IPS-18a (cell line): ENCODE data around the gene SYT13.

Source experiments
- H3K27ac ChIP-seq: one replicate; pipeline ENCODE4 v1.5.1; 2013; ENCODE audit warnings: low read length
- H3K27me3 ChIP-seq: one replicate; pipeline ENCODE4 v1.6.1; 2013; ENCODE audit warnings: mild to moderate bottlenecking, low read length; ENCODE audit not compliant: control insufficient read depth, insufficient read depth
- H3K36me3 ChIP-seq: one replicate; pipeline ENCODE4 v1.6.1; 2013; ENCODE audit warnings: low read depth, low read length; ENCODE audit not compliant: control insufficient read depth
- H3K4me1 ChIP-seq: one replicate; pipeline ENCODE4 v1.6.1; 2013; ENCODE audit warnings: low read depth, low read length; ENCODE audit not compliant: control insufficient read depth
- H3K4me3 ChIP-seq: one replicate; pipeline ENCODE4 v1.5.1; 2013; ENCODE audit warnings: low read length
- H3K9ac ChIP-seq: one replicate; pipeline ENCODE4 v1.6.1; 2013; ENCODE audit warnings: mild to moderate bottlenecking, low read length, moderate library complexity
- H3K9me3 ChIP-seq: one replicate; pipeline ENCODE4 v1.6.1; 2013; ENCODE audit warnings: low read depth, low read length; ENCODE audit not compliant: control insufficient read depth

The SYT13 gene

DNA sequence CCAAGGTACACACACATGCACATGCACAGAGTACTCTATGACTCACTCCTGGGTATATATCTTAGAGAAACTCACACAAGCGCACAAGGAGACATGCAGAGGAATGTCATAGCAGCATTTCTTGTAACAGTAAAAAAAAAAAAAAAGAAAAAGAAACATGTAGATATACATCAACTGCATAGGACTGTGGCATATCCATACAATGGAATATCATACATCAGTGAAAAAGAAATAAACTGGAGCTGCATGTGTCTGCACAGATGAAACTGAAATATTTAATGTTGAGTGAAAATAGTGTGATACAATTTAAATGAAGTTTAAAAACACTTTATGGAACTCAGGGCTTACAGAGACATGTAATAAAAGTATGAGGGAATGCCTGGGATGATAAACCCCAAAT is 46.4 kb downstream of the SYT13 start:
- no peak overlapping the region for H3K4me3 ChIP-seq
- H3K4me1 ChIP-seq = no peaks in the 10 kb centered on the region
- no peak overlapping the region for H3K27ac ChIP-seq
- no peaks in the 10 kb centered on the region for H3K9me3 ChIP-seq
- H3K36me3 ChIP-seq = no peaks in the 10 kb centered on the region
- no peaks in the 10 kb centered on the region for H3K27me3 ChIP-seq
- no peak overlapping the region for H3K9ac ChIP-seq

DNA sequence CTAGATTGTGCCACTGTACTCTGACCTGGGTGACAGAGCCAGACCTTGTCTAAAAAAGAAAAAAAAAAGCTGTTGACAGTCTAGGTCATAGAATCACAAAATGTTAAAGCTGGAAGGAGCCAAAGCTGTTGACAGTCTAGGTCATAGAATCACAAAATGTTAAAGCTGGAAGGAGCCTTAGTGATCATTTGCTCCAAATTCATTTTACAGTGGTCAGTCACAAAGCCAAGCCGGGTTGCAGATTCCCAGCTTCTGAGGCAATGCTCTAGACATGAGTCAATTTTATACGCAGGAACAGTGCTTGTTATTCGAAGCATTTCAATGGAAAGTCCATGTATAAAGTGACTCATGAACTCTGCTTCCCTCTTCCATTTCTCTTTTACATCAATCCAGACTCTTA is 47.4 kb downstream of the SYT13 start:
- H3K27me3 ChIP-seq = no peaks in the 10 kb centered on the region
- no peaks in the 10 kb centered on the region for H3K4me1 ChIP-seq
- no peak overlapping the region for H3K27ac ChIP-seq
- H3K36me3 ChIP-seq = no peaks in the 10 kb centered on the region
- no peaks in the 10 kb centered on the region for H3K9me3 ChIP-seq
- no peak overlapping the region for H3K4me3 ChIP-seq
- no peak overlapping the region for H3K9ac ChIP-seq

- Histone ChIP-seq H3K4me3 (no peak overlapping the region), H3K27me3 (no peaks in the 10 kb centered on the region), H3K9me3 (no peaks in the 10 kb centered on the region), H3K4me1 (no peaks in the 10 kb centered on the region), H3K27ac (no peak overlapping the region), H3K9ac (no peak overlapping the region), H3K36me3 (no peaks in the 10 kb centered on the region)
Measured at GRCh38 chr11:45237711-45238315, 48.3 kb downstream of the SYT13 start.

DNA sequence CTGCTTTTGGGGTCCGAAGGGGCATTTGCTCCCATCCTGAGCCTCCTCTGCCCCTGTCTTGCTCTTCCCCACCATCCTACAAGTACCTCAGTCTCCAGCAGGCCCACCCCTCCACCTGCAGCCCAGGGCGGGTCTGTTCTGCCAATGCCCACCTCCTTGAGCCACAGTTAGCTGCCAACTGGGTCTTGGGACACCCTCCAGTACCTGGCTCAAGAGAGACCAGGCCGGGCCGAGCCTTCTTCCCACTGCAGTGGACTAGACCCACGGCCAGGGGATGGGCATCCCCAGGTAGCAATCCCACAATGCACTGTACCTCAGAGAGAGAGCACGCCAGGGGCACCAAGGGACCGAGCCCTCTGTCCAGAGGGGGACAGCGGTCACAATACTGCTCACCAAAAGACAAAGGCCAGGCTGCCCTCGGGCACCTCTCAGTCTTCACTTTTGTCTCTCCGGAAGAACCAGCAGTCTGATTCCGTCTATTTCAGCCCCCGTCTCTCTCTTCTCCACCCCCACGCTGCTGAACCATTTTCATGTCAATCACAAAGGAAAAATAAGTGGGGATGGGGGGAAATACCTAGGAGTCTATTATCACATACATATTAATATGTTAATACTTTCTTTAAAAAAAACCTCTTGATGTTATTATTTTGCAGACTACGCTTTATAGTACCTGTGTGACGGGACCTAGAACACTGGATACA is 51.7 kb downstream of the SYT13 start:
- Histone ChIP-seq H3K27me3 (no peaks in the 10 kb centered on the region), H3K9ac (no peak overlapping the region), H3K9me3 (no peaks in the 10 kb centered on the region), H3K27ac (no peak overlapping the region), H3K36me3 (no peaks in the 10 kb centered on the region), H3K4me3 (no peak overlapping the region), H3K4me1 (no peaks in the 10 kb centered on the region)

- Histone ChIP-seq H3K9me3 (no peaks in the 10 kb centered on the region), H3K4me3 (no peak overlapping the region), H3K27me3 (no peaks in the 10 kb centered on the region), H3K9ac (no peak overlapping the region), H3K4me1 (no peaks in the 10 kb centered on the region), H3K36me3 (no peaks in the 10 kb centered on the region), H3K27ac (no peak overlapping the region)
Measured at GRCh38 chr11:45233804-45234170, 52.4 kb downstream of the SYT13 start.

DNA sequence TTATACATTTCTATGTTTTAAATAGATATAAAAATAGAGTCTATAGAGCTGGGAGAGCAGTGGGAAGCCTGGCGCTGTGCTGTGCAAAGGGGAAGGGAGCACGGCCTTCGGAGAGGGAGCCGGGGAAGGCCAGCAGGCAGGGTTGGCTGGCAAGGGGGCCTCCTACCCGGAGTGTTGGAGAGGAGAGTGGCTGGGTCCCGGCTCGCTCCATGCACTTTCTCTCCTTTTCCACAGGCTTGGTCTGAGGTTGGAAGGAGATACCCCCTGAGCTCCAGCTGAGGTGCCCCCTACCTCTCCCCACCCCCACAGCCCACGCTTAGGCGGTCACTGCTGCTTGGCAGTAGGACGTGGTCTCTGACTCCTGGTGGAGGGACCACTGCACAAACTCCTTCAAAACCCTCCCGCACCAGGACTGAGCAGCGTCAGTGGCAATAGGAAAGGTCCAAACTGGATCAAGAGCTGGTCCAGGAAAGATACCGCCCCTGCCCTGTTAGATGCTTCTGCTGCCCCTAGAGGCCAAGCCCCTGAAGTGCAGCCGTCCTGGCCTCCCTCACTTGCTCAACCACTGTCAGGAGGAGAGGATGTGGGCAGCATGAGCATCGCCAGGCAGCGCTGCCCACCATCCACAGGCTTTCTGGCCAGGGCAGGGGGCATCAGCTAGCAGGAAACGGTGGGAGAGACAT is 52.9 kb downstream of the SYT13 start:
- H3K9me3 ChIP-seq = no peaks in the 10 kb centered on the region
- H3K27ac ChIP-seq = no peak overlapping the region
- no peak overlapping the region for H3K4me3 ChIP-seq
- H3K4me1 ChIP-seq = no peaks in the 10 kb centered on the region
- H3K36me3 ChIP-seq = no peaks in the 10 kb centered on the region
- H3K27me3 ChIP-seq = no peaks in the 10 kb centered on the region
- no peak overlapping the region for H3K9ac ChIP-seq

DNA sequence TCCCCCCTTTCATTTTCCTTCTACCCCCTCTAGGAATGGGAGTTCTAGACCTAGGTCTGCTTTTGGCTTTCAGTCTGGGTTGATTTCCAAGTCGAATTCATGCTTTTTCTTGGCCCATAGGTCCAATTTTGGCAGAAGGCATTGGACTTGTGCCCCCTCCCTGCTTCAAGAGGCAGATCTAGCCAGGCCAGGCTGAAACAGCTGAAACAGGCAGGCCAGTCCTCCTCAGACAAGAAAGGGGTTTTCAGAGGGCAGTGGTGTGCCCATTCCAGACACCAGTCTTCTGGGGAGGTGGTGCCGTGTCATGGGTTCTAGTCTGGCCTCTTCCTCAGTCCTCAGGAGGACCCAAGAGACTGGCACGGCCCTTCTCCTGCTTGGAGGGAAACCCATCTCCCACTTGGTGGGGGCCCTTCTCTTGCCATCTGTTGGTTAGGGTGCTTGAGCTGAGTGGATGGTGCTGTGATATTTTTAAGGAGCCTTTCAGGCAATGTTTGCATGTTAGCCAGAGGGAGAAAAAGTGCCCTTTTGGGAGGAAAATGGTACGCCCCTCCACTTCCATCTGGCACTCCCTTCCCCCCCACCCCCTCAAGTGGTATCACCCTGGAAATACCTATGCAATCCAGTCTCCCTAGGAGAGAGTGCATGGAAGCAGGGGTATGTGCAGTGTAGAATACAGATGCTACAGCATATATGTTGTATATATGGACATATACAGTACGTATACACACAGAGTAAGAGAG is 53.6 kb downstream of the SYT13 start:
- Histone ChIP-seq H3K9me3 (no peaks in the 10 kb centered on the region), H3K36me3 (no peaks in the 10 kb centered on the region), H3K9ac (no peak overlapping the region), H3K27me3 (no peaks in the 10 kb centered on the region), H3K4me1 (no peaks in the 10 kb centered on the region), H3K4me3 (no peak overlapping the region), H3K27ac (no peak overlapping the region)

- Histone ChIP-seq H3K4me3 (no peak overlapping the region), H3K27ac (no peak overlapping the region), H3K9me3 (no peaks in the 10 kb centered on the region), H3K27me3 (no peaks in the 10 kb centered on the region), H3K9ac (no peak overlapping the region), H3K36me3 (no peaks in the 10 kb centered on the region), H3K4me1 (no peaks in the 10 kb centered on the region)
Measured at GRCh38 chr11:45229401-45230020, 56.6 kb downstream of the SYT13 start.

DNA sequence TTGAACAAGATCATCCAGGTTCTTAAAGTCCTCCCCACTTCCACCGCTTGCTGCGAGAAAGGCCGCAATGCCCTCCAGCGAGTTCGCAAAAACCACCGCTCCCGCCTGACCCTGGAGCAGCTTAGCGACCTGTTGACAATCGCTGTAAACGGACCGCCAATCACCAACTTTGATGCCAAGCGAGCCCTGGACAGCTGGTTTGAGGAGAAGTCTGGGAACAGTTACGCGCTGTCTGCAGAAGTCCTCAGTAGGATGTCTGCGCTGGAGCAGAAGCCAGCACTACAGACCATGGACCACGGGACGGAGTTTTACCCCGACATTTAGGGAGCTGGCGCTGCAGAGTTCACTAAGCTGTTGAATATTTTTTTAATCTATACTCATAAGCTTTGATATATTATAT is 58.3 kb downstream of the SYT13 start:
- no peak overlapping the region for H3K4me3 ChIP-seq
- no peaks in the 10 kb centered on the region for H3K36me3 ChIP-seq
- H3K4me1 ChIP-seq = no peaks in the 10 kb centered on the region
- H3K9me3 ChIP-seq = no peaks in the 10 kb centered on the region
- H3K27ac ChIP-seq = no peak overlapping the region
- no peaks in the 10 kb centered on the region for H3K27me3 ChIP-seq
- no peak overlapping the region for H3K9ac ChIP-seq

DNA sequence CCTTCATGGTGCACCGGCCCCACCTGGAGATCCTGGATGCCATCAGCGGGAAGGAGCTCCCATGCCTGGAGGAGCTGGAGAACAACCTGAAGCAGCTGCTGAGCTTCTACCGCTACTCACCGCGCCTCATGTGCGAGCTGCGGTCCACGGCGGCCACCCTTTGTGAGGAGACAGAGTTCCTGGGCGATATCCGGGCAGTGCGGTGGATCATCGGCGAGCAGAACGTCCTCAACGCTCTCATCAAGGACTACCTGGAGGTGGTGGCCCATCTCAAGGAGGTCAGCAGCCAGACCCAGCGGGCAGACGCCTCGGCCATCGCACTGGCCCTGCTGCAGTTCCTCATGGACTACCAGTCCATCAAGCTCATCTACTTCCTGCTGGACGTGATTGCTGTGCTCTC is 59.2 kb downstream of the SYT13 start:
- no peaks in the 10 kb centered on the region for H3K4me1 ChIP-seq
- H3K4me3 ChIP-seq = no peak overlapping the region
- no peaks in the 10 kb centered on the region for H3K27me3 ChIP-seq
- H3K27ac ChIP-seq = no peak overlapping the region
- H3K9ac ChIP-seq = no peak overlapping the region
- H3K36me3 ChIP-seq = no peaks in the 10 kb centered on the region
- no peaks in the 10 kb centered on the region for H3K9me3 ChIP-seq
